SU-DHL-6 (cell line): ENCODE measurements around the gene PREX1.

ENCODE experiments used
- H2AFZ ChIP-seq: fragments of 200-600 bp; sonication (generic); 2 replicates; pipeline ENCODE4 v1.6.1; 2014; ENCODE audit warnings: low read depth, mild to moderate bottlenecking, moderate library complexity, mixed read lengths, antibody characterized with exemption, low read length; ENCODE audit not compliant: severe bottlenecking
- H3F3A ChIP-seq: fragments of 200-600 bp; shearing (Covaris generic); 2 replicates; pipeline ENCODE4 v1.6.0; 2016; ENCODE audit warnings: antibody characterized with exemption, mild to moderate bottlenecking; ENCODE audit not compliant: insufficient read depth
- H3K27ac ChIP-seq: fragments of 200-600 bp; sonication (generic); 2 replicates; pipeline ENCODE4 v1.5.1; 2016; ENCODE audit warnings: low read depth, mild to moderate bottlenecking, low read length, moderate library complexity, mixed read lengths
- H3K27me3 ChIP-seq: fragments of 200-600 bp; sonication (generic), shearing (Covaris generic); 2 replicates; pipeline ENCODE4 v1.6.0; 2014; ENCODE audit warnings: mild to moderate bottlenecking, low read length
- H3K36me3 ChIP-seq: fragments of 200-600 bp; sonication (generic); 2 replicates; pipeline ENCODE4 v1.6.1; 2014; ENCODE audit warnings: mild to moderate bottlenecking, low read length, mixed read lengths
- H3K4me2 ChIP-seq: fragments of 300-600, 200-600 bp; shearing (Covaris generic), sonication (generic); 2 replicates; pipeline ENCODE4 v1.6.0; 2014; ENCODE audit warnings: low read length, low read depth, mild to moderate bottlenecking; ENCODE audit not compliant: poor library complexity, severe bottlenecking
- H3K4me3 ChIP-seq: fragments of 200-600 bp; sonication (generic); 2 replicates; pipeline ENCODE4 v1.5.1; 2014; ENCODE audit warnings: antibody characterized with exemption, low read length, mild to moderate bottlenecking, mixed read lengths; ENCODE audit not compliant: insufficient read depth, poor library complexity, severe bottlenecking
- H3K79me2 ChIP-seq: fragments of 200-600 bp; sonication (generic); 2 replicates; pipeline ENCODE4 v1.6.1; 2014; ENCODE audit warnings: mild to moderate bottlenecking, low read length, moderate library complexity; ENCODE audit not compliant: insufficient read depth
- H3K9ac ChIP-seq: fragments of 200-600 bp; sonication (generic); 2 replicates; pipeline ENCODE4 v1.7.0; 2014; ENCODE audit warnings: mild to moderate bottlenecking, low read length
- H3K9me2 ChIP-seq: fragments of 200-600 bp; sonication (generic); replicated peaks from 2 replicates; pipeline ENCODE4 v1.6.1; 2014; ENCODE audit warnings: low read length; ENCODE audit not compliant: insufficient read depth
- H3K9me3 ChIP-seq: fragments of 200-600 bp; sonication (generic); 2 replicates; pipeline ENCODE4 v1.6.1; 2014; ENCODE audit warnings: low read length, mixed read lengths; ENCODE audit not compliant: insufficient read depth
- H4K20me1 ChIP-seq: fragments of 200-600 bp; sonication (generic); 2 replicates; pipeline ENCODE4 v1.6.1; 2014; ENCODE audit warnings: low read depth, mild to moderate bottlenecking, antibody characterized with exemption, low read length, moderate library complexity, mixed read lengths
- EZH2phosphoT487 ChIP-seq: fragments of 200-600 bp; sonication (generic), shearing (Covaris generic); conservative IDR thresholded peaks from 2 replicates; pipeline ENCODE4 v1.6.1; 2018; ENCODE audit warnings: mild to moderate bottlenecking, antibody characterized with exemption, low read length, moderate library complexity, mixed read lengths
- TF ChIP-seq, protein P1 (sequence below): fragments of 200-600 bp; sonication (generic); IDR thresholded peaks from one replicate; pipeline ENCODE4 v1.5.1; 2017; ENCODE audit warnings: antibody characterized with exemption, mild to moderate bottlenecking, low read length, moderate library complexity; ENCODE audit not compliant: insufficient read depth, poor library complexity, severe bottlenecking

Gene PREX1

DNA sequence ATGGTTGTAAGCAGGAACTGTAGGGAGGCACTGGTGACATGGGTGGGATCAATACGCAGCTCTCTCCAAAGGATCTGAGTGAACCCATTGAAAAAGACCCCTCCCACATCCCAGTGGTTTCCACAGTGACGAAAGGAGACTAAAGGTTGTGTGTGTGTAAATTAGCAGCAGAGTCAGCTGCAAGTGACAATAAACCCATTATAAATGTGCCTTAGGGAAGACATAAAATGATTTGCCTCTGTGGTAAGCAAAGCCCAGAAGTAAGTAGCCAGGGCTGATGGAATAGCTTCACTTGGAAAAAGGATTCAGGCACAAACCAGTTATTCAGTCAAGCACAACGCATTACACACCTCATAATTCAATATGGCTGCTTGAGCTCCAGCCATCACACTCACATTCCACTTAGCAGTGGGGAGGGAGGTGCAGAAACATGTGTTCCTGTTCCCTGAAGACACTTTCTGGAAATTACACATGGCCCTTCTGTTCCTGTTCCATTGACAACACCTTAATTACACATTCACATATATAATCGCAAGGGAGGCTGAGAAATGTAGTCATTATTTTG is 231.4 kb downstream of the PREX1 start:
- H3K36me3 ChIP-seq = no peaks in the 10 kb centered on the region
- H3K9me3 ChIP-seq = no peaks in the 10 kb centered on the region

DNA sequence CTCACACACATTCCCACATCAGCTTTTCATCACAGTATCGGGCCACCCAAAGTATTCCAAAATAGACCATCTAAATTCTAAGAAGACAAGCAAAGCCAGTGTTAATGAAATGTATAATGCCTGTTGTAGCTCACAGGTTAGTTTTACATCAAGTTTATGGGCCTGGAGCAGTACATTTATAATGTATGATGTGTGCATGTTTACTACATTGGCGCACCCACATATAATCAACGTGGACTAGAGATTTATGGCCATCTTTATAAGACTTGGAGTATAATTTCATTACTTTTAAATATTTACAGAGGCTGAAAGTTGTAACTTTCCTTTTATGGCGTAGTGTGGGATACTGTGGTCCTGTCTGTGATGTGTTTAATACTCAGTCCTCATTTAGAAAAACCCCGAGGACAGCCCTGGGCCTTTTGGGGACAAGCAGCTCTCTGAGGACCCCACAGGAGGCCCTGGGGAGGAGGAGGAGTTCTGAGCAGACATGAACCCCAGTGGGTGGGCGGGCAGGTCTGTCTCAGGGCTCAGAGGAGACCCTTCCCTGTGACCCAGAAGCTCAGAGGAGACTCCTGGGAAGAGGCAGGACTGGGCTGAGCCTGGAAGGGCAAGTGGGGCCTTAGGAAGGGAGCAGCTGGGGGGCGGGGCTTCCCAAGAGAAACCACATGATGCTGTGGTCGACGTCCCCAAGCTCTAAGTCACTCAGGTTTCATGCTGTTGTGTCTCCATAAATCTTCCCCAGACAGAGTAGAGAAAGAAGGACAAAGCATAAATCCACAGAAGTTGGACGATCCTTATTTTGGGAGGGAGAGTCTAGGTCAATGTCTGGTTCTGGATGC is 232.1 kb downstream of the PREX1 start:
- Histone ChIP-seq H2AFZ (no peak overlapping the region), H3F3A (no peaks in the 10 kb centered on the region), H3K79me2 (no peaks in the 10 kb centered on the region), H3K4me2 (no peak overlapping the region), H3K27me3 (no peaks in the 10 kb centered on the region), H3K9ac (no peak overlapping the region), H3K9me3 (no peaks in the 10 kb centered on the region), H3K9me2 (no peaks in the 10 kb centered on the region), H3K36me3 (no peaks in the 10 kb centered on the region), H3K4me3 (no peak overlapping the region), H4K20me1 (no peaks in the 10 kb centered on the region), H3K27ac (no peak overlapping the region)
- TF ChIP-seq, protein P1, sequence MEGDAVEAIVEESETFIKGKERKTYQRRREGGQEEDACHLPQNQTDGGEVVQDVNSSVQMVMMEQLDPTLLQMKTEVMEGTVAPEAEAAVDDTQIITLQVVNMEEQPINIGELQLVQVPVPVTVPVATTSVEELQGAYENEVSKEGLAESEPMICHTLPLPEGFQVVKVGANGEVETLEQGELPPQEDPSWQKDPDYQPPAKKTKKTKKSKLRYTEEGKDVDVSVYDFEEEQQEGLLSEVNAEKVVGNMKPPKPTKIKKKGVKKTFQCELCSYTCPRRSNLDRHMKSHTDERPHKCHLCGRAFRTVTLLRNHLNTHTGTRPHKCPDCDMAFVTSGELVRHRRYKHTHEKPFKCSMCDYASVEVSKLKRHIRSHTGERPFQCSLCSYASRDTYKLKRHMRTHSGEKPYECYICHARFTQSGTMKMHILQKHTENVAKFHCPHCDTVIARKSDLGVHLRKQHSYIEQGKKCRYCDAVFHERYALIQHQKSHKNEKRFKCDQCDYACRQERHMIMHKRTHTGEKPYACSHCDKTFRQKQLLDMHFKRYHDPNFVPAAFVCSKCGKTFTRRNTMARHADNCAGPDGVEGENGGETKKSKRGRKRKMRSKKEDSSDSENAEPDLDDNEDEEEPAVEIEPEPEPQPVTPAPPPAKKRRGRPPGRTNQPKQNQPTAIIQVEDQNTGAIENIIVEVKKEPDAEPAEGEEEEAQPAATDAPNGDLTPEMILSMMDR = no peak
- TF ChIP-seq EZH2phosphoT487 = no peak

More for the DNA sequence above, 231.4 kb downstream of the PREX1 start:
- H2AFZ ChIP-seq = no peak overlapping the region
- no peak overlapping the region for H3K4me3 ChIP-seq
- no peaks in the 10 kb centered on the region for H3K79me2 ChIP-seq
- TF ChIP-seq, protein P1 = no peak
- TF ChIP-seq EZH2phosphoT487 = no peak
- H3K9ac ChIP-seq = no peak overlapping the region
- H3K9me2 ChIP-seq = no peaks in the 10 kb centered on the region
- H3K4me2 ChIP-seq = no peak overlapping the region
- H3F3A ChIP-seq = no peaks in the 10 kb centered on the region
- no peak overlapping the region for H3K27ac ChIP-seq
- no peaks in the 10 kb centered on the region for H3K27me3 ChIP-seq
- no peaks in the 10 kb centered on the region for H4K20me1 ChIP-seq

DNA sequence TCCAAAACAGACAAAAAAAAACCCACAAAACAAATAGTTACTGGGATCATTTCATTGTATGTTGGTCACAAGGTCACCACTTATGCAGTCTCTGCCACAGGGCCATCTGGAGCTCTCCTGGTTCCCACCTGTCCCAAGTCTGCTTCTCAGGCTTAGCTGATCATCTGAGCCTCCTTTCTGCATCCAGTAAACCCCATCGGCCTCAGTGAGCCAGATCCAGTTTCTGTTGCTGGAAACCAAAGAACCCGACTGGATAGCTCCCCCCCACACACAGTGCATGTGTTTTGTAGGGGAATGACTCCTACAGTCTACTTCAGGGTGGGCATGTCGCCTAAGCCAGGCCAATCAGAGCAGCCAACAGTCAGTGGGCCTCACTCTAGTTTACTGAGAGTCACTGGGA is 233.3 kb downstream of the PREX1 start:
- Histone ChIP-seq H3K36me3 (no peaks in the 10 kb centered on the region), H3K9ac (no peak overlapping the region), H3K27me3 (no peaks in the 10 kb centered on the region), H3K9me3 (no peaks in the 10 kb centered on the region), H3K9me2 (no peaks in the 10 kb centered on the region), H3K27ac (no peak overlapping the region), H3F3A (no peaks in the 10 kb centered on the region), H3K79me2 (no peaks in the 10 kb centered on the region), H3K4me2 (no peak overlapping the region), H3K4me3 (no peak overlapping the region), H4K20me1 (no peaks in the 10 kb centered on the region), H2AFZ (no peak overlapping the region)
- TF ChIP-seq, protein P1 = no peak
- TF ChIP-seq EZH2phosphoT487 = no peak
